B cell (primary cell): ENCODE measurements around the gene DTNA.

ENCODE experiments used
- CTCF ChIP-seq: fragments of 200-600 bp; IDR thresholded peaks from one replicate; pipeline ENCODE4 v1.8.0; 2022; ENCODE audit warnings: antibody characterized with exemption, mild to moderate bottlenecking
- EZH2 ChIP-seq: IDR thresholded peaks from 2 replicates; pipeline ENCODE4 v1.6.1; 2012; ENCODE audit warnings: borderline replicate concordance, low read depth, mild to moderate bottlenecking, moderate library complexity, low read length; ENCODE audit not compliant: insufficient read depth, poor library complexity, severe bottlenecking

- no peak for TF ChIP-seq CTCF
- no peak for TF ChIP-seq EZH2
Measured at GRCh38 chr18:34746614-34747013, 36.5 kb downstream of the DTNA start.
